Measurements from ENCODE around the gene TTLL5.

DNA sequence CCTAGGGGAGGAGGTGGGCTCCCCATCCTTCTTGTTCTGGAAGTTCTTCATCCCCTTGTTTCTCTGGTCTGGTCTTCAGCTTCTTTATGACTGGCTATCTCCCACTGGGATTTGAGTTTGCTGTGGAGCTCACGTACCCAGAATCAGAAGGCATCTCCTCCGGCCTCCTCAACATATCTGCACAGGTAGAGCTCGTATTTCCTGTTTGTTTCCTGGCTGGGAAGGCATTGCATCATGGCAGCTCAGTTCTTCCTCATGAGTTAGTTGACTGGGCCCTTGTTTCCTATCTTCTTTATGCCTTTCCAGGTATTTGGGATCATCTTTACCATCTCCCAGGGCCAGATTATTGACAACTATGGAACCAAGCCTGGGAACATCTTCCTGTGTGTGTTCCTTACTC, 20.2 kb upstream of the TTLL5 start:
- no peak for TF ChIP-seq POLR2A (IDR thresholded peaks at IDR 0.05)
- no peak for TF ChIP-seq CTCF (IDR thresholded peaks at IDR 0.05)
